NOMO-1 treated with dmso at 0.1 percent for 144 hours (cell line): ENCODE data around the gene PFKL.

Experiments
- DNase-seq: peaks from one replicate; lab custom pipeline; 2025; ENCODE audit not compliant: unreplicated experiment; lab: John Stamatoyannopoulos, UW

Gene PFKL

GRCh38 chr21:44299458-44300261 lies at the start of gene PFKL:
Gene PFKL (plus strand): TSS chr21:44300053. CDS start chr21:44300106, 53 bp downstream.
- DNase-seq: peak; percentile 78

DNA sequence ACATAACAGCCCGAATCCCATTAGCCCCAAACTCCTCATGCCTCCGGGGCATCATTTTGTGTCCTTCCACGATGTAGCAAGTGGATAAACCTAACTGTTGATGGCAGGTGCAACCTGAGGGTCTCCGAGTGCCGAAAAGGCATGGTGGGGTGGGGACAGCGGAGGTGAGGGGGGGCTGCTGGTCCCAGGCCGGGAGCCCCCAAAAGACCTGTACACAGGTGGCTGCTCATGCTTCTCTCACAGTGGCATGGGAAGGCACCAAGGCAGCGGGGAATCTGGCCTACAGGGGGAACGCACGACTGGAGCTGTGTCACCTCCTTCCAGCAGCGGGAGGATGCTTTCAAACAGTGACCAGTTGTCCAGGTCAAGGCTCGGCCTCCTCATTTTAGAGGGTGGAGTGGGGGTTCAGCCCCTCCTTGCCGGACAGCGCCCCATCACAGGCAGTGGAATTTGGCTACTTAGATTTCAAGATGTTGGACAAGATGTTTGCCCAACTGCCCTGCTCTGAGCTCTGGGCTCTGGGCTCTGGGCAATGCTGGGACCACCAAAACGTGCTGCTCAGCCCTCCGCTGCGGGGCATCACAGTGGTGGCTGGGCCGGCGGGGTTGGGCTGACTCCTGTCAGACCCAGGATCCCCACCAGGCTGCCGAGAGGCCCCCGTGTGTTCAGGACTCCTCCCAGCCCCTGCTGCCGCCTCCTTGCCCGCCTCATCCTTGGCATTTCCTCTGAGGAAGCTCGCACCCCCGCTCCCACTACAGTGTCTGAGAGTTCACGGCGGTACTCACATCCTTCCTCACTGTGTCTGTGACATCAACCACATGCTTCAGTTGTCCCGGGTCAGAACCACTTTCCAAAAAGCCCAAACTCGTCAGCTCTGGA lies 45.8 kb upstream of the PFKL start:
- DNase-seq: no peak

DNA sequence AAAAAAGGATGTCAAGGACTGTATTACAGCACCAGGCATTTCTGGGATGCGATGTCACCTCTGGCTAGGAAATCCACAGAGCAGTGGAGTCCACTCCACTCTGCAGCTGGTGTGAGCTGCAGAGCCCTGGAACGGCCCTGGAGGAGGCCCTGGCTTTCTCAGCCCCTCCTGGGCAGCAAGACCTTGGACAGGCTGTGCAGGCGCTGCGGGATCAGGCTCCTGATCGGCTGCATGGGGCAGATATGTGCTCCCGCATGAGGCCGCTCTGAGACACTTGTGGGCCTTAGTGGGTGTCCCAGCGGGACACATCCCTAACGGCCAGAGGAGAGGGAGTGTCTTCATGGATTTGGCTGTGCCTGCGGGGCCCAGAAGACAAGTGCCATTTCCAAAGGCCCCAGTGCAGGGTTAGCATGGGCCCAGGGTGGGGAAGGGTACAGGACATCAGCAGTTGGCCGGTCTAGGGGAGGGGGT lies 44.3 kb upstream of the PFKL start:
- no peak for DNase-seq

GRCh38 chr21:44258056-44258725 lies 41.7 kb upstream of the PFKL start:
- no peak for DNase-seq

GRCh38 chr21:44259082-44259705 lies 40.7 kb upstream of the PFKL start:
- DNase-seq: no peak

DNA sequence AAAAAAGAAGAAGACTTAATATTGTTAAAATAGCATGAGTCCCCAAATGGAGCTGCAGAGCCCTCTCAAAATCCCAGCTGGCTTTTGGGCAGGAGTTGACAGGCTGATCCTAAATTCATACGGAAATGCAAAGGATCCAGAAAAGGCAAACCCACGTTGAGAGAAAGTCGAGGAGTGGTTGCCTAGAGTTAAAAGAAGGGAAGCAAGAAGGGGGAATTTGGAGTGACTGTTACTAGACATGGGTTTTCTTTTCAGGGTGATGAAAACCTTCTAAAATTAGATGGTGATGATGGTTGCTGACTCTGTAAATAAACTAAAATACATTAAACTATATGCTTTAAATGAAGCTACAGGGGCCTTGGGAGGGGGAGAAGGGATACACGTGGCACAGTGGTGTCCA lies 39.8 kb upstream of the PFKL start:
- DNase-seq: no peak

DNA sequence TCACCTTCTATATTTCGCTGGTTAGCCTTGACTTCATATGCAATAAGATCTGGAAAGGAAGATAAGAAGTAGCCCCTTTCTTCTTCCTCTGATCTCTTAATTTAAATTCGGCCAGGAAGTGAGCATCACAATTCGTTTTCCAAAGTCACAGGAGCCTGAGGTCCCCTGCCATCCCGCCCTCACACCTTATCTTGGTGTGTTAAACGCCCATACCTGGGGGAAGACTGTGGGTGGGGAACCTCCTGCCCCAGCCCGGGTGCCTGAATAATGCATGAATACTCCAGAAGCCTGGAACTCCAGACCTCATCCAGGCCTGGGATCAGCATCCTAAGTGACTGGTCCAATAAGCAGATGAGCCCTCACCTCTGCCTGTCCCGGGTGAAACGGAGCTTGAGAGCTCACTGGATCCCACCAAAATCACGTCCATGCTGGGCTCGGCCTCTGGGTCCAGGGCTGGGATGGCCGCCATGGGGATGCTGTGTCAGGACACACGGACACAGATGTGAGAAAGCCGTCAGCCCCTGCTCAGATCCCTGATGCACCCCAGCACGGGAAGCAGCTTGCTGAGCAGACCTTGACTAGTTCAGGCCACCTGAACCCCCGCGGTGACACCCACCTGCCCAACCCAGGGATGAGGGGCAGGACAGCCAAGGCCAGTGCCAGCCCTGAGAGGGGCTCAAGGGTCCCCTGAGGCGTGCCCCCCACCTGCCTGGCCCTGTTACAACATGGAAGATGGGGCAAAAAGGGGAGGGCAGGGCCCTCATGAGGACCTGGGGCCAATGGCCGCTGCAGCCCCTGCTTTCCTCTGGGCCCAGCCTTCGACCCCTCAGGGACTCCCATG lies 38.8 kb upstream of the PFKL start:
- no peak for DNase-seq

- DNase-seq: no peak
Measured at GRCh38 chr21:44261675-44262295, 38.1 kb upstream of the PFKL start, which contains the start of gene DNMT3L. Gene DNMT3L (minus strand): TSS chr21:44261897. CDS start chr21:44261259, 638 bp downstream.

- DNase-seq: no peak
Measured at GRCh38 chr21:44262338-44263056, 37.4 kb upstream of the PFKL start.

DNA sequence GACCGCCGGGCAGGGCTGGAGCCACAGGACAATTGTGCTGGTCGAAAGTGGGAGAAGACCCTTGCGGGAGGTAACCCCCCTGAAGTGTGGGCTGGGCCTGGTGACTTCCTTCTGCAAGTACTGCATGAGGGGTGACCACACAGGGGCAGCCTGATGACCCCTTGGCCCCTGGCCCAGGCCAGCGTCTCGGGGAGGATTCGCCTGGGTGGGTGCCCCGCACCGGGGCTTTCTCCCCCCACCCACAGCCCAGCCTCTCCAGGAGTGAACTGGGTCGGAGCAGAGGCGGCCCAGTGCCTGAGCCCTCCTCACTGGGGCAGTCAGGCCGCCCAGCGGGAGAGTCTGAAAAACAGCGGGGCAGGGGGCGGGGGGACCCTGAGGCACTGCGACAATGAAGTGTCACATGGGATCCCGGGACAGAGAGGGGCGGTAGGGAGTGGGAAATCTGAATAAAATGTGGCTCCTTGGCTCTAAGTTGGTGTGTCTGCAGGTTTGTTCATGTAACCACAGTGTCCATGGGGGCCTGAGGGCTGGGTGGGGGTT lies 36.6 kb upstream of the PFKL start:
- DNase-seq: no peak

DNA sequence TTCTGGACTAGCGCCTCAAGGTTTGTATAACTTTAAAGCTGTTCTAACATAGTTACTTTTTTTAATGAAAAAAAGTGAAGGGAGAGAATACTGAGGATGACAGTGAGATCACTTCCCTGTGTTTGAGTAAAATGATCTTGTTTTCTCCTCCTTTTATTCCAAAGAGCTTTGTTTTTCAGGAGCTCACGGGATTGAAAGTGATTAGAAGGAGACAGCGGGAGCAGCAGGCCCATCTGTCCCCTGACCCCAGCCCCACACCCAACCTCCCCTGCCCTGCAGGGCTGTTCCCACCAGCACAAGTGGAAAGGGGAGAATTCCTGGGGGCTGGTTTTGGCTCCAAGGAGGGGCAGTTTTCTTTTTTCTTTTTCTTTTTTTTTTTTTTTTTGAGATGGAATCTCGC lies 36.1 kb upstream of the PFKL start:
- no peak for DNase-seq

DNA sequence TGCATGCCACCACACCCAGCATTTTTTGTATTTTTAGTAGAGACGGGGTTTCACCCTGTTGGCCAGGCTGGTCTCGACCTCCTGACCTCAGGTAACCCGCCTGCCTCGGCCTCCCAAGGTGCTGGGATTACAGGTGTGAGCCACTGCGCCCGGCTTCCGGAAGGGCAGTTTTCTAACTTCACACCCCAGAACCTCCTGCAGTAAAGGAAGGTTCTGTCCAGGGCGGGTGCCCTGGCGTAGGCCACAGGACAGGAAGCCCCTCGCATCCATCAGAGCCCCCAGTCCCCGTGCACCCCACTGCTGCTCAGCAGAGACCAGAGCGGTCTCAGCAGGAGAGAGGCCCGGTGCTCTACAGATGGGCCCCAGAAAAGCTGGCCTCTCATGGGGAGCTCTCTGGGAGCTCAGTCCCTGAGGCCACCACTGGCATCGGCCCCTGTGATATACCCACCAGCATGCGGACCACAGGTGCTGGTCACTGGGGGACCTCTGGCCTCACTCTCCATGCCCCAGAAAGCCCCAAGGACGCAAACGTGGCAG lies 34.1 kb upstream of the PFKL start:
- DNase-seq: no peak

DNA sequence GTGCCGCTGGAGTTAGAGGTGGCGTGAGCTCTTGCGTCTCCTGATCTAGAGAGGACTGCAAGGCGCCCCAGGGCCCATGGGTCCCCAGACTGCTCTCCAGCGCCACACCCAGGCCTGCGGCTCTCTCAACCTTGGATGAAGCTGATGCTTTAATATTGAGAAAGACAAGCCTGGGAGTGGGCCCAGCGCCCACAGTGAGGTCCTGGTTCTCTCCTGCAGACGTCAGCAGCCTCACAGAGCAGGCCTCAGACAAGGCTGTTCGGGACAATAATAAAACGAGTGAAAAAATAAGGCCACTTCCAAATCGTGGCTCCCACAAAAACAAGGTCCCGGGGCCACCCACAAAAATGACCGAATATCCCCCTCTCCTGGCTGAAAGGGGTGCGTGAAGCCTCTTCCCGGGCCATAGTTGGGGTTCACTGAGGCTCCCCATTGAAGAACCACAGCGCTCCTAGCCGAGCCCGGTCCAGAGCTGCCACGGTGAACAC lies 32.2 kb upstream of the PFKL start:
- DNase-seq: peak; percentile 2

DNA sequence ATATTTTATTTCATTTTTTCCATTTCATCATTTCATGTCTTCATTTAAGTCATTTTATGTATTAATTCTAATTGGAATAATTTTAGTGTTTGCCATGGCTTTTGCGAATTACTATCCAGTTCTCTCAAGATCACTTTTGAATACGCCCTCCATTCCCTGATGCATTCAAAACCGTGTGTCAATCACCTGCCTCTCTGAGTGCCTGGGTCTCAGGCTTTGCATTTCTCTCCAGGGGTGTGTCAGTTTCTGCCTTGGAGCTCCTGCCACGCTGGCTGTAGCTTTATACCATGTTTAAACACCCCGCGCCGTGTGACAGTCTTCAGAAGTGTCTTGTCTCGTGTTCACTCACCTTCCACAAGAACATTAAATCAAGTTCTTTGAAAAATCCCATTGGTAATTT lies 30.8 kb upstream of the PFKL start:
- DNase-seq: no peak

DNA sequence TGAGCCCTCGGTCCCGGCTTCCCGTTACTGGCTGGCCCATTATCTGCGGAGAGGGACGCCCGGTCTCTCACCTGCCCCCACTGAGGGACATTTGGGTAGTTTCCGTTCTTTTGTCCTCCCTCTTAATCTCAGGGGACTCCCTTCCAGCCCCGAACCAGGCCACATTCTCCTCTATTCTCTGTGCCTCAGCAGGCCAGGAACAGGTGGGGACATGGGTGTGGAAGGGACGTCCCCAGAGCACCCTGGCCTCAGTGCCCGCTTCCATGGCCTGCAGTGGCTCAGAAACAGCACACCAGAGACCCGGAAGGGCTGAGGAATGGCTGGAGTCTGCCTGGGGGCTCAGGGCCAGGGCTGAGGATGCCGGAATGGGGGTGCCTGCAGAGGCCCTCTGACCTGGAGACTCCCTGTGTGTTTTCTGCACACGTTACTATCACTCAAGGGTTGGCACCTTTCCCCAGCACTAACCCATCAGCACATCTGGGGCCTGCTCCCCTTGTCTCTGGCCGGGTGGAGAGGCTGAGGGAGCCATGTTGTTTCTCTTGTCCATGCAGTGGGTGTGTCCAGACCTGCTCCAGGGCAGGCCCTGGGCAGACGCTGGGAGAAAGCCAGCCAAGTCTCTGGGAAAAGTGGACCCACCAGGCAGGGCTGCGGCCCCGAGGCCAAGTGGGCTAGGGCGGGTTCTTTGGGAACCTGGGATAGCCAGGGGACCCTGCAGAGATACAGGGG lies 28.1 kb upstream of the PFKL start:
- no peak for DNase-seq

DNA sequence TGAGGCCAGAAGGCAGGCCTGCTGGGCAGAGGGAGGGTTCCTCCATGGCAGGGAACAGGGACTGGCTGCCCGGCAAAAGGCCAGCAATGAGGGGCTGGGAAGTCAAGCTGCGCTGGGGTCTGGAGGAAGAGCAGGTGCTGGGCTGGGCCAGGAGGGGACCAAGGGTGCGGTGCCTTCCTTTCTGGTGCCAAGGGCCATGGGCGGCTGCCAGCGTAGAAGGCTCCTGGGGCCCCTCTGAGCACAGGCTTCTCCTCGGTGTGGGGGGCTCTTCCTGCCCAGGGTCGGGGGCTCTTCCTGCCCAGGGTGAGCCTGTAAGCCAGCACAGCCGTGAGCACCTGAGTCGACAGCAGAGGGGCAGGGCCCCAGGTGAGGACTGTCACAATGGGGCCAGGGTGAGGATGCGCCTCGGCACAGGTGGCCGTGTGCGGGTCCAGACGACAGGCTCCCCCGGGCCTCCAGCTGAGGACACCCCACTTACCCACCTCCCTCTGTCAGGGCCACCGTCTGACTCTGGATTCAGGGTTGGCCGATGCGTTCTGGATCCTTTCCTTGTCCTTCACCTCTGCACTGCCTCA lies 27.5 kb upstream of the PFKL start:
- DNase-seq: no peak

GRCh38 chr21:44273046-44273445 lies 26.8 kb upstream of the PFKL start:
- no peak for DNase-seq
